ENCODE data around the gene AIMP1.

Gene AIMP1

DNA sequence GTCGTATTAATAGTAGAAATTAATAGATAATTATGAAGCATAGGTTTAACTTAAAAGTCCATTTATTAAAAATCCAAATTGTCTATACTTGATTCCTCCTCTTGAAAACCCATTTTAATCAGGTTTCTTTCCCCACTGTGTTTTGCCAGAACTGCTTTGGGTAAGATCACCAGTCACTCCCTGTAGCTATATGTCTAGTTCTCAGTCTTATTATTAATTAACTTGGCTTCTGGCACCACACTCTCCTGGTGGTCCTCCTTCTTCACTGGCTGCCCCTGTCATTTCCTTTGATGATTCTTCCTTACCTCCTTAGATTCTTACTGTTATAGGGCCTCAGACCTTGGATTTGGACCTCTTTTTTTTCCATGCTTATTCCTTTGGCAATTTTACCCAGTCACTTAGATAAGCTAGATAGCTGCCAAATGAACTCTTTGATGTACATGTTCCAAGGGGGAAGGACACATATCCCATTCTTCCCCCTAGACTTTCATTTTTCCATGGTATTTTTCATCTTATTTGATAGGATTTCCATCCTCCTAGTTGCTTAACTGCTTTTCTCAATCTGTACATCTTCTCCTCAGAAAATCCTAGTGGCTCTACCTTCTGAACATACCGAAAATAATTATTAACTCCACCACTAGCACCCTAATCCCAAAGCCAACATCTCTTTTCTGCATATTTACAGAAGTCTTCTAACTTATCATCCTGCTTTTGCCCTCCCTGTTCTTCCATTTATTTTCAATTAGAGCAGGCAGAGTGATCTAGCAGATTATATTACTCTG is 27.7 kb downstream of the AIMP1 start:
- no peaks in the 10 kb centered on the region for H3K27me3 Mint-ChIP-seq (ENCODE audit: low read depth, poor library complexity)
- no peak overlapping the region for H3K27ac Mint-ChIP-seq
- H3K36me3 Mint-ChIP-seq (ENCODE audit: low read depth), result peaks cover 58% of the 10 kb centered on the region
- DNase-seq, result no peak
- no peaks in the 10 kb centered on the region for H3K4me1 Mint-ChIP-seq
- no peak overlapping the region for H3K4me3 Mint-ChIP-seq
- no peak for TF ChIP-seq CTCF (IDR thresholded peaks at IDR 0.05)
- H3K9me3 Mint-ChIP-seq, result peaks cover 32% of the 10 kb centered on the region

GRCh38 chr4:106344647-106344970 is 28.3 kb downstream of the AIMP1 start:
- Mint-ChIP-seq H3K4me1 (no peaks in the 10 kb centered on the region), H3K9me3 (peaks cover 27% of the 10 kb centered on the region), H3K36me3 (ENCODE audit: low read depth) (peaks cover 55% of the 10 kb centered on the region), H3K27ac (no peak overlapping the region), H3K4me3 (no peak overlapping the region), H3K27me3 (ENCODE audit: low read depth, poor library complexity) (no peaks in the 10 kb centered on the region)
- no peak for TF ChIP-seq CTCF (IDR thresholded peaks at IDR 0.05)
- DNase-seq, result no peak

DNA sequence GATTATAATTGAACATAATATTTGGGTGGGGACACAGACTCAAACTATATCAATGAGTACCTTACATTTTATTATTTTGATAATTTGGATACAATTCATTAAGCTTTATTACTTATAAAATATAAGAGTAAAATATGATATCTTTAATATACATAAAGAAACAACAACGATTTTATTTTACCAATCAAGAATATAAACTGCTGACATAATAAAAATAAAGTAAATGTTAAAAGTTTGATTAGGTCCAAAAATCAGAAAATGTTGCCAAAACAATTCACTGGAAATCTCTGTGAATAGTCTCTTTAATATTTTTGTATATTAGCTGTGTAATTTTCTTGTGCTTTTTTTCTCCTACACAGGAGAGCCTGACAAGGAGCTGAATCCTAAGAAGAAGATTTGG is 30.8 kb downstream of the AIMP1 start:
- H3K36me3 Mint-ChIP-seq (ENCODE audit: low read depth), result peaks cover 36% of the 10 kb centered on the region
- H3K4me1 Mint-ChIP-seq, result no peaks in the 10 kb centered on the region
- no peak overlapping the region for H3K27ac Mint-ChIP-seq
- peaks cover 3% of the 10 kb centered on the region for H3K9me3 Mint-ChIP-seq
- no peak overlapping the region for H3K4me3 Mint-ChIP-seq
- H3K27me3 Mint-ChIP-seq (ENCODE audit: low read depth, poor library complexity), result no peaks in the 10 kb centered on the region
- DNase-seq, result no peak
- TF ChIP-seq CTCF (IDR thresholded peaks at IDR 0.05), result no peak

DNA sequence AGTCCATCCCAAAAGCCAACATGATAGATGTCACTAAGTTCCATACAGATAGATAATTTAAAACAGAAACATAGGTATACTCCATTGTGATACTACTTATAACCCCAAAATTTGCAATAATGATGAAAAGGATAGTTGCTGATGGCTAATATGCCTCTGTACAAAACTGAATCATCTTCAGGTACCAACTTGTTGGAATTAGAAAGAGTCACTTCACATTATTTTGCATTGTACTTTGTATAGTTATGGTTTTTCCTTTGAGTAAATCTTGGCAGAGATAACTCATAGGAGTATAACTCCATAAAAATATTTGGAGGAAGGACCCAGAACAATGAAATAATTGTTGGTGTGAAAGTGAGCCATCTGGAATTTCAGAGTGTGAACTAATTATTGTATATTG is 34.7 kb downstream of the AIMP1 start:
- H3K27me3 Mint-ChIP-seq (ENCODE audit: low read depth, poor library complexity), result no peaks in the 10 kb centered on the region

DNA sequence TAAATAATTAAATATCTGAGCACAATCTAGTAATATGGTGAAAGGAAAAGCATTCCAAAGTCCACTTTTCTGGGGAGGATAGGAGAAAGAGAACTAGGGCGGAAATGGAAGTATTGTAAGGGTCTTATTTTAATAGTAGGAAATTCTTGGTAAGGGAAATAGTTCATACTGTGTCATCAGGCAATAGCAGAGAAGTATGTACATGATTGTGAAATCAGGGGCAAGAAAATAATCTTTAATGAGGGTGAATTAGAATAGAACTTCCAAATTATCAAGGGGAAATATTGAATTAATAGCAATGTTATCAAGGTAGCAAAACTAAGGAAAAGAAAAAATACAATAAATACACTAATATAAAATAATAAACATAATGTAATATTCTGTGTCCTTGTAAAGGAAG is 37.4 kb downstream of the AIMP1 start:
- TF ChIP-seq CTCF (IDR thresholded peaks at IDR 0.05), result no peak
- Mint-ChIP-seq H3K9me3 (no peaks in the 10 kb centered on the region), H3K27me3 (ENCODE audit: low read depth, poor library complexity) (no peaks in the 10 kb centered on the region), H3K27ac (no peak overlapping the region), H3K36me3 (ENCODE audit: low read depth) (peaks cover 10% of the 10 kb centered on the region), H3K4me3 (no peak overlapping the region), H3K4me1 (peaks cover 6% of the 10 kb centered on the region)
- no peak for DNase-seq

More for the DNA sequence above, 34.7 kb downstream of the AIMP1 start:
- H3K4me3 Mint-ChIP-seq, result no peak overlapping the region
- TF ChIP-seq CTCF (IDR thresholded peaks at IDR 0.05), result no peak
- no peaks in the 10 kb centered on the region for H3K9me3 Mint-ChIP-seq
- H3K27ac Mint-ChIP-seq, result no peak overlapping the region
- DNase-seq, result no peak
- H3K4me1 Mint-ChIP-seq, result peaks cover 6% of the 10 kb centered on the region
- H3K36me3 Mint-ChIP-seq (ENCODE audit: low read depth), result peaks cover 25% of the 10 kb centered on the region

DNA sequence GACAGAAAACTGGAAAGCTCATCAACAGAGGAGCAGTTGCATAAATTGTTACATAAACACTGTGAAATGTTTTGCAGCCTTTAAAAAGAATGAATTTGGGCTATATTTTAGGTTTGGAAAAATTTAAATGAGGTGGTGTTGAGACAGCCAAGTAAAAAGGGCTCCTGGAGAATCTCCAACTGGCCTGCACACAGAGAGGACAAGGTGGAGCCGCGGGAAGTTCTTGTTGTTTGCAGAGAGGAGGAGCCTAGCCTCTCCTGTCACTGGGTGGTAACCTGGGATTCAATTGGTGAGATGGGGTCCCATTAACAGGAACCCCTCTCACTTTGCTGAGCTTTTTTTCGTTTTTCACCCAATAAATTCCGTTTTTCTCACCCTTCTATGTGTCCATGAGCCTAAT is 38.8 kb downstream of the AIMP1 start:
- H3K4me1 Mint-ChIP-seq, result peaks cover 6% of the 10 kb centered on the region
- no peak overlapping the region for H3K27ac Mint-ChIP-seq
- no peaks in the 10 kb centered on the region for H3K27me3 Mint-ChIP-seq (ENCODE audit: low read depth, poor library complexity)
- H3K4me3 Mint-ChIP-seq, result no peak overlapping the region
- H3K36me3 Mint-ChIP-seq (ENCODE audit: low read depth), result peaks cover 4% of the 10 kb centered on the region
- no peaks in the 10 kb centered on the region for H3K9me3 Mint-ChIP-seq
- DNase-seq, result no peak
- no peak for TF ChIP-seq CTCF (IDR thresholded peaks at IDR 0.05)

All from nephron progenitor cell (in vitro differentiated cells).